SH-SY5Y (cell line): ENCODE measurements around the gene LRRC8B.

Experiments used
- GATA2 ChIP-seq: IDR thresholded peaks from 2 replicates; pipeline ENCODE4 v1.6.1; 2011; ENCODE audit warnings: mild to moderate bottlenecking, low read depth, low read length
- GATA3 ChIP-seq: IDR thresholded peaks from 2 replicates; pipeline ENCODE4 v1.6.1; 2011; ENCODE audit warnings: low read depth, mild to moderate bottlenecking, low read length, moderate library complexity

DNA sequence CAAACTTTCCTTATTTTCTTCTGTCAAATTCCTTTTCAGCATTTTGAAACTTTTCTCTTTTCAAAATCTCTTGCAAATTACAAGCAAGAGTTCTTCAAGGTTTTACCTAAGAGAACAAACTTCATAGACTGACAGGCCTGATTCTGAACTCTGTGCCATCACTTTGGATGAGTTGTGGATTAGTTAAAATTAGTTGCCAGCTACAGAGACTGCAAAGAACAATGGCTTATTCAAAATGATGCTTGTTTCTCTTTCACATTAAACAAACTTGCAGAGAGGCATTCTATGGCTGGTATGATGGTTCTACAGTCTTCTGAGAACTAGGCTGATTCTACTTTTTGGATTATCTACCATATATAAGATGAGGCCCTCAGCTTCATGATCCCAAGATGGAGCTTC, 3.8 kb downstream of the LRRC8B start:
- TF ChIP-seq GATA3 = no peak
- TF ChIP-seq GATA2 = no peak
